OCI-LY7 (cell line): Measurements from ENCODE around the gene ITK.

Experiments used
- EZH2phosphoT487 ChIP-seq: fragments of 200-600 bp; sonication (generic); IDR thresholded peaks from 2 replicates; pipeline ENCODE4 v1.6.1; 2018; ENCODE audit warnings: low read depth, borderline replicate concordance, mild to moderate bottlenecking, mixed run types, antibody characterized with exemption, low read length, moderate library complexity, mixed read lengths
- TF ChIP-seq, protein P1 (sequence below): fragments of 200-600 bp; sonication (generic); conservative IDR thresholded peaks from 2 replicates; pipeline ENCODE4 v1.5.1; 2014; ENCODE audit warnings: mild to moderate bottlenecking, antibody characterized with exemption, low read length, moderate library complexity, mixed read lengths

DNA sequence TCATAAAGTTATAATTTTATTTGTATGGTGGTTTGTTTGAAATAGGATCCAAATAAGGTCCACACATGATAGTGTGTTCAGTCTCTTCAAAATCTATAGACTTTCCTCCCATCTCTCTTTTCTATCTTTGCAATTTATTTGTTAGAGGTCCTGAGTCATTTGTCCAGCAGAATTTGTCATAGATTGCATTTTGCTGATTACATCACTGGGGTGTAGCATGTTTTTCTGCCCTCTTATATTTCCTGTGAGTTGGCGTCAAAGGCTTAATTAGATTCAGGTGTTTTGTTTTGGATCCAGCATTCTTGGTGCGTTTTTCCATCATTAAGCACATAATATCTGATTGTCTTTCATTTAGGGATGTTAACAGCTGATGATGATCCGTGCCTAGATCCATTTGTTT is 100.3 kb downstream of the ITK start:
- TF ChIP-seq, protein P1, sequence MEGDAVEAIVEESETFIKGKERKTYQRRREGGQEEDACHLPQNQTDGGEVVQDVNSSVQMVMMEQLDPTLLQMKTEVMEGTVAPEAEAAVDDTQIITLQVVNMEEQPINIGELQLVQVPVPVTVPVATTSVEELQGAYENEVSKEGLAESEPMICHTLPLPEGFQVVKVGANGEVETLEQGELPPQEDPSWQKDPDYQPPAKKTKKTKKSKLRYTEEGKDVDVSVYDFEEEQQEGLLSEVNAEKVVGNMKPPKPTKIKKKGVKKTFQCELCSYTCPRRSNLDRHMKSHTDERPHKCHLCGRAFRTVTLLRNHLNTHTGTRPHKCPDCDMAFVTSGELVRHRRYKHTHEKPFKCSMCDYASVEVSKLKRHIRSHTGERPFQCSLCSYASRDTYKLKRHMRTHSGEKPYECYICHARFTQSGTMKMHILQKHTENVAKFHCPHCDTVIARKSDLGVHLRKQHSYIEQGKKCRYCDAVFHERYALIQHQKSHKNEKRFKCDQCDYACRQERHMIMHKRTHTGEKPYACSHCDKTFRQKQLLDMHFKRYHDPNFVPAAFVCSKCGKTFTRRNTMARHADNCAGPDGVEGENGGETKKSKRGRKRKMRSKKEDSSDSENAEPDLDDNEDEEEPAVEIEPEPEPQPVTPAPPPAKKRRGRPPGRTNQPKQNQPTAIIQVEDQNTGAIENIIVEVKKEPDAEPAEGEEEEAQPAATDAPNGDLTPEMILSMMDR, result no peak
- TF ChIP-seq EZH2phosphoT487, result no peak
